HepG2 (cell line): ENCODE measurements around the gene TIMM8B. TPM values are rescaled to one million over a fixed set of nuclear protein-coding genes. Genes with fewer than 3 reads are reported as not detected.

ENCODE experiments used
- ATAC-seq: fragments of 200-7000 bp; cut with Tn5 transposase; 3 replicates; pipeline ENCODE4 v1.9.1; 2020; ENCODE audit warnings: mild to moderate bottlenecking, moderate library complexity
- BruUV-seq: library from RNA; stranded (reverse); fragments of 400-500 nt; replicated peaks from 2 replicates; lab custom pipeline; 2021; lab: Mats Ljungman, UMichigan
- CTCF ChIA-PET: fragments of 300-600 bp; formaldehyde crosslinking; extraction: SDS; loops from one replicate; lab custom pipeline; 2021; ENCODE audit warnings: low total read pairs, inconsistent platforms, low intra/inter-chr PET ratio; lab: Yijun Ruan, JAX
- POLR2A ChIA-PET: fragments of 350-600 bp; sonication (Branson Sonifier 250); formaldehyde crosslinking; loops from one replicate; lab custom pipeline; 2020; ENCODE audit warnings: antibody characterized with exemption, inconsistent platforms; lab: Yijun Ruan, JAX
- DNase-seq: peaks from one replicate; pipeline ENCODE4 v3.0.0-alpha.2; 2015; ENCODE audit warnings: low spot score
- FAIRE-seq: peaks from 3 replicates; lab custom pipeline; 2011; peaks lifted over from hg19 to GRCh38; lab: Jason Lieb, UNC
- H2AFZ ChIP-seq: one replicate; pipeline ENCODE4 v1.6.1; 2011; ENCODE audit warnings: low read length, inconsistent platforms
- H3K27ac ChIP-seq: fragments of 300-600 bp; 3 replicates; pipeline ENCODE4 v1.8.0; 2011; ENCODE audit warnings: mixed run types, mild to moderate bottlenecking, mixed read lengths, low read length, inconsistent platforms; ENCODE audit not compliant: insufficient read depth; ENCODE audit errors: extremely low read length
- H3K27me3 ChIP-seq, 2 experiments: fragments of 200-600 bp in 1 of 2; 2 replicates in 1 of 2; 3 replicates in 1 of 2; pipeline versions ENCODE4 v1.6.0 to v1.8.0; 2011; ENCODE audit warnings: low read length in 2 of 2, mild to moderate bottlenecking in 2 of 2, moderate library complexity in 2 of 2, inconsistent platforms in 1 of 2; ENCODE audit not compliant: insufficient read depth in 2 of 2, control insufficient read depth in 1 of 2
- H3K36me3 ChIP-seq, 2 experiments: fragments of 200-600 bp in 1 of 2; replicated peaks in 1 of 2; 2 replicates in 1 of 2; 3 replicates in 1 of 2; pipeline versions ENCODE4 v1.5.1 to v1.8.0; 2011; ENCODE audit warnings: low read length in 2 of 2, inconsistent platforms in 1 of 2; ENCODE audit not compliant: insufficient read depth in 2 of 2, control insufficient read depth in 1 of 2
- H3K4me1 ChIP-seq: 2 replicates; pipeline ENCODE4 v1.5.1; 2012; ENCODE audit warnings: low read length, inconsistent platforms; ENCODE audit not compliant: insufficient read depth
- H3K4me2 ChIP-seq: 2 replicates; pipeline ENCODE4 v1.6.0; 2011; ENCODE audit warnings: low read depth, low read length, inconsistent platforms
- H3K4me3 ChIP-seq, 3 experiments: fragments of 200-600 bp in 1 of 3; sonication (generic), shearing (Covaris generic) in 1 of 3; replicated peaks in 1 of 3; 2 replicates each; pipeline ENCODE4 v1.5.1; 2011 to 2016; ENCODE audit warnings: low read length in 3 of 3, inconsistent platforms in 2 of 3, low read depth in 2 of 3, mild to moderate bottlenecking in 2 of 3, control low read depth in 1 of 3, mixed read lengths in 1 of 3; ENCODE audit not compliant: insufficient read depth in 1 of 3
- H3K79me2 ChIP-seq: one replicate; pipeline ENCODE4 v1.6.1; 2011; ENCODE audit warnings: low read length, inconsistent platforms; ENCODE audit not compliant: insufficient read depth
- H3K9ac ChIP-seq: 2 replicates; pipeline ENCODE4 v1.6.0; 2011; ENCODE audit warnings: mild to moderate bottlenecking, low read depth, low read length, inconsistent platforms; ENCODE audit not compliant: insufficient read depth
- H3K9me3 ChIP-seq: 2 replicates; pipeline ENCODE4 v1.5.1; 2012; ENCODE audit warnings: mild to moderate bottlenecking, low read length
- H4K20me1 ChIP-seq: 2 replicates; pipeline ENCODE4 v1.6.0; 2011; ENCODE audit warnings: inconsistent platforms, mild to moderate bottlenecking, low read length, moderate library complexity; ENCODE audit not compliant: insufficient read depth
- EED ChIP-seq: sonication (generic); formaldehyde crosslinking; IDR thresholded peaks from 2 replicates; pipeline ENCODE4 v1.5.0; 2020; ENCODE audit warnings: mild to moderate bottlenecking, missing genetic modification reagents
- FOXA1 ChIP-seq, 2 experiments: fragments of 450-650 bp in 1 of 2; sonication (generic) in 1 of 2; formaldehyde crosslinking in 1 of 2; IDR thresholded peaks; 2 replicates each; pipeline versions ENCODE4 v1.4.0 to v1.6.1; 2016 to 2020; ENCODE audit warnings: missing genetic modification reagents in 1 of 2
- RARA ChIP-seq: IDR thresholded peaks from 2 replicates; pipeline ENCODE4 v1.6.1; 2016; ENCODE audit warnings: missing genetic modification reagents, missing compliant biosample characterization
- SATB2 ChIP-seq: sonication (generic); formaldehyde crosslinking; IDR thresholded peaks from 2 replicates; pipeline ENCODE4 v1.5.0; 2020; ENCODE audit warnings: missing genetic modification reagents
- SMAD9 ChIP-seq: sonication (generic); formaldehyde crosslinking; IDR thresholded peaks from 2 replicates; pipeline ENCODE4 v1.5.1; 2020; ENCODE audit warnings: mild to moderate bottlenecking, missing genetic modification reagents
- SUZ12 ChIP-seq: fragments of 150-350 bp; IDR thresholded peaks from 2 replicates; pipeline ENCODE4 v1.6.1; 2014; ENCODE audit warnings: low read depth, low read length
- ZMYM3 ChIP-seq: sonication (generic); formaldehyde crosslinking; IDR thresholded peaks from 2 replicates; pipeline ENCODE4 v1.5.1; 2020; ENCODE audit warnings: mild to moderate bottlenecking, missing genetic modification reagents
- ZNF136 ChIP-seq: sonication (generic); formaldehyde crosslinking; IDR thresholded peaks from 2 replicates; pipeline ENCODE4 v1.8.1; 2022; ENCODE audit warnings: low read depth, mild to moderate bottlenecking, moderate library complexity, missing genetic modification reagents
- ZNF543 ChIP-seq: sonication (generic); formaldehyde crosslinking; IDR thresholded peaks from 2 replicates; pipeline ENCODE4 v1.4.0; 2020; ENCODE audit warnings: mild to moderate bottlenecking, missing genetic modification reagents
- ZNF629 ChIP-seq: sonication (generic); formaldehyde crosslinking; conservative IDR thresholded peaks from 2 replicates; pipeline ENCODE4 v1.5.0; 2020; ENCODE audit warnings: missing genetic modification reagents
- WGBS: methylation state at CpG from one replicate; pipeline ENCODE4 v1.1.6; 2017; ENCODE audit warnings: low lambda C conversion rate; 5-methylcytosine and 5-hydroxymethylcytosine counted together
- in situ Hi-C: cut with HindIII; loops from 2 replicates; pipeline ENCODE4 v1.10.0; 2017; ENCODE audit warnings: low pct_unique_long_range_greater_than_20kb; ENCODE audit not compliant: extremely low pct_ligation_motif_present
- intact Hi-C: fragments of 100-400 bp; cut with micrococcal nuclease; formaldehyde crosslinking; loops from one replicate; pipeline ENCODE4 v1.10.0; 2022; ENCODE audit not compliant: unreplicated experiment
- polyA plus RNA-seq, 8 experiments: library from polyadenylated mRNA; depleted of rRNA in 3 of 8; stranded (reverse) in 7 of 8; unstranded in 1 of 8; fragments of >200 nt; fragmentation: Illumina TruSeq in 4 of 8; extraction: Trizol in 4 of 8; gene quantifications; 2 replicates each; pipeline versions ENCODE4 v1.2.1 to v1.2.3, GENCODE V29; 2011 to 2016; ENCODE audit warnings: low read depth in 4 of 8, missing spikeins in 1 of 8, mixed read lengths in 1 of 8; ENCODE audit not compliant: insufficient read depth in 1 of 8
- total RNA-seq, 5 experiments: library from RNA; depleted of rRNA; stranded (reverse); fragments of >200 nt; fragmentation: Illumina TruSeq; extraction: Trizol; gene quantifications; 2 replicates each; pipeline ENCODE4 v1.2.3, GENCODE V29; 2016; ENCODE audit warnings: low read depth in 1 of 5

Gene TIMM8B
- total and polyA plus RNA-seq, 2 of the 13 experiments (the other 11 are each of a cell fraction or from before 2014, with no cell fraction given) = 84.5 to 98.3 TPM

DNA sequence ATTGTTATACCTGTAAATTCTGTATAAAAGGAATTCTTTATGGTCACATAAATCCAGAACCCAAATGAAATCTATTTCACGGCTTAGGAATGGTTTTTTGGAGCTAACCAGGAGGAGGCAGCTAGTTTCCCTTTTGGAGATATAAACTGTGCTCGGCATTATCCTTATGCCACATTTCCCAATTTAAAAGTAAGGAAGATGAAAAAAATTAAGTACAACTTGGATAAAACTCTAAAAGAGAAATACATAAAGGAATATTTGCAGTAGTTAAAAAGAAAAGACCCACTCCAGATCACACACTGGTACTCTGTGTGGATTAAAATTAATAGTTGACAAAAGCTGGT is 43.6 kb downstream of the TIMM8B start:
- H2AFZ ChIP-seq = no peak overlapping the region
- H4K20me1 ChIP-seq = no peaks in the 10 kb centered on the region
- no peaks in the 10 kb centered on the region for H3K9me3 ChIP-seq
- WGBS = 98% methylated on average over 2 of the region's 2 CpGs
- no peaks in the 10 kb centered on the region for H3K27me3 ChIP-seq
- POLR2A ChIA-PET = no interaction called here
- H3K27ac ChIP-seq = no peak overlapping the region
- in situ Hi-C loops = no loop called here
- no peak overlapping the region for H3K4me3 ChIP-seq
- ATAC-seq (no peak), DNase-seq (no peak), FAIRE-seq (no peak)
- intact Hi-C loops = no loop called here
- H3K4me1 ChIP-seq = no peaks in the 10 kb centered on the region
- no peaks in the 10 kb centered on the region for H3K79me2 ChIP-seq
- H3K4me2 ChIP-seq = no peak overlapping the region
- H3K9ac ChIP-seq = no peak overlapping the region
- CTCF ChIA-PET = no interaction called here
- no TSS peak for BruUV-seq
- TF ChIP-seq ZMYM3 (CRISPR knock-in tag) = no peak
- peaks cover 7 to 62% of the 10 kb centered on the region in 2 experiments for H3K36me3 ChIP-seq

DNA sequence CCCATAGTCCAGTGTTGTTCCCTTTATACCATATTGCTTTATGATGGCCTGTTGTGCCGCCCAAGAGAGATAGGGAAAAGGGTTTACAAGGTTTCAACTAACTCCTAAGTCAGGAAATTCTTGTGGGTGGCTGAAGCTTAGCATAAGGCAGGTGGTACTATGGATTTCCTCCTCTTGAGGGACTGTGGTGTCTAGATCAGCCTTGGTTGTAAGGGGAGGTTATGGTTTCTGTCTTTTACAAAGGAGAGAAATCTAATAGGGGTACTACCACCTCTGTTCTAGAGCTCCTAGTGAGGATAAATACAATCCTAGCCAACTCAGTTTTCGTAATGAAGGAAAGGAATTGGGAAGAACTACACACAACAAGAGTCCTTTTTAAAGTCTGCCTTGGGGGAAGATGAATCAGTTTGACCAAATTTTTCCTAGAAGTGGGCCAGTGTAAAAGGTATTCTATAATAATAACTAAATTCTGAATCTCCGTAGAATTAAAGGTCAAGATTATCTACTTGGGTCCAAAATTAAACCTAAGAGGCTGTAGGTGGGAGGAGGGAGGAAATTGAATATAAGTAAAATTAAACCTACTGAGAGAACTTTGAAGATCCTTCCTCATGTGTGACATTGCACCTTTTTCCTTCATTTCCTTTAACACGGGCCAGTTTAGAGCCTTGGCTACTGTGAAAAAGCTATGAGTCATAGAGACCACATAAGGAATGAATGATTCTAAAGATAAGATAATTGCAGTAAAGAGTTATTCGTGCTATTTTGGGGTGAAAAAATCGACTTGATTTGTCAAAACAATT is 44.2 kb downstream of the TIMM8B start:
- DNase-seq = no peak
- in situ Hi-C loops (no loop called here), intact Hi-C loops (no loop called here)
- no peak overlapping the region for H2AFZ ChIP-seq
- H3K4me1 ChIP-seq = no peaks in the 10 kb centered on the region
- H3K4me3 ChIP-seq = no peak overlapping the region
- H3K79me2 ChIP-seq = no peaks in the 10 kb centered on the region
- no peak overlapping the region for H3K27ac ChIP-seq
- H3K9ac ChIP-seq = no peak overlapping the region
- H3K36me3 ChIP-seq = peaks cover 9 to 68% of the 10 kb centered on the region in 2 experiments
- no peak for ATAC-seq
- BruUV-seq = no TSS peak
- no peak for TF ChIP-seq SMAD9 (CRISPR knock-in tag)
- no peak for TF ChIP-seq SATB2 (CRISPR knock-in tag)
- TF ChIP-seq ZNF136 (CRISPR knock-in tag) = no peak
- no peak for TF ChIP-seq FOXA1 (IDR thresholded peaks at IDR 0.05)
- no peak for TF ChIP-seq FOXA1 (CRISPR knock-in tag; IDR thresholded peaks at IDR 0.05)
- no peak for TF ChIP-seq RARA
- TF ChIP-seq ZNF543 = no peak
- TF ChIP-seq SUZ12 = no peak
- TF ChIP-seq ZNF629 (CRISPR knock-in tag) = no peak
- no peak for TF ChIP-seq EED
- WGBS = 75% methylated on average over 6 of the region's 6 CpGs
- no peak overlapping the region for H3K4me2 ChIP-seq
- ChIA-PET POLR2A (no interaction called here), CTCF (no interaction called here)
- no peaks in the 10 kb centered on the region for H3K27me3 ChIP-seq
- H3K9me3 ChIP-seq = no peaks in the 10 kb centered on the region
- FAIRE-seq = no peak
- H4K20me1 ChIP-seq = no peaks in the 10 kb centered on the region
